Hematopoietic multipotent progenitor cell treated with erythropoietin and hydrocortisone succinate and interleukin-3 and kit ligand, for 8 days (in vitro differentiated cells): Measurements from ENCODE around the gene DNAJC1.
"Not testable (repeated sequence)": the region's sequence is repeated elsewhere in the genome, so short reads cannot be mapped to it uniquely, and the experiment has no call there.

ENCODE experiments used
- DNase-seq: peaks from one replicate; pipeline ENCODE4 v3.0.0-alpha.2; 2015

The DNAJC1 gene

GRCh38 chr10:22003177-22003963 is at the start of gene DNAJC1:
DNAJC1 (minus strand) TSS chr10:22003730; CDS start chr10:22003434, 296 bp downstream.
- DNase-seq: peak; percentile 97

DNA sequence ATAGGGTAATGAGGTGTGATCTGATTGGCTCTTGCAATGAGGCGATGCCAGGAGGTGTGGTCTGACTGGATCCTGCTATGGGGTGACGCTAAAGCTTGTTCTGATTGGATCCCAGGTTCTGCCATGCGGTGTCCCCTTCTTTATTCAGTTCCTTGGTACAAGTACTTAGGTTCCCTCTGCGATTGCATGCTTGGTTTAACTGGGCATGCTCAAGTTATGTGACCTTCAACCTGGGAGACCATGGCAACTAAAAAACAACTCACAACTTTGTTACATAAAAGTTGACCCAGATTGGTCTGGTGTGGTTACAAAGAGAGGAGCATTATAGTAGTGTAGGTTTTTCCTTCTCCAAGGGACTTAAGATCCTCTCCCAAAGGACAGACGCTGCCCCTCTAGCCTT is 49.5 kb upstream of the DNAJC1 start:
- DNase-seq: no peak

DNA sequence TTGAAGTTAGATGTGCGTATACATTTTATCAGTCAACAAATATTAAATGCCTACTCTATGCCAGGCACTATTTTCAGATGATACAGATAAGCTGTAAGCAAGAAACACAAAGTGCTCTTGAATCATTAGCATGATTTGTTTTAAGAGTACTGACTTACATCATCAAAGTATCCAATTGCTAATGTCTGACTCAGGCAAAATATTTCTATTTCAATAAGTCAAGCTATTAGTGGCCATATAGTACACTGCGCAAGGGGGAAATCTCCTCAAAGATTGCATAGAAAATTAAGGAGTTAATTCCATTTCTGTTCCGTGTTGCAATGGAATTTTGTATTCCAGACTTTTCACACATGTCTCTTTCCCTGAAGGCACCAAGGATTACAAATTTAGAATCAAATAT is 46.1 kb upstream of the DNAJC1 start:
- DNase-seq: no peak

DNA sequence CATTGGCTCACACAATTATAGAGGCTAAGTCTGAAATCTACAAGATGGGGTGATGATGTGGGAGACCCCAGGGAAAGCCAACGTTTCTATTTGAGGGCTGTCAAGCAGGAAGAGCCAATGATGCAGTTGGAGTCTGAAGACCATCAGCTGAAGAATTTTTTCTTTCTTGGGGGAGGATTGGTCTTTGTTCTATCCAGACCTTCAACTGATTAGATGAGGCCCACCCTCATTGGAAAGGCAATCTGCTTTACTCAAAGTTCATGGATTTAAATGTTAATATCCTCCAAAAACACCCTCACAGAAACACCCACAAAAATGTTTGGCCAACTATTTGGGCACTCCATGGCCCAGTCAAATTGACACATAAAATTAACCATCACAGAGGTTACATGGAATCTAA is 44.3 kb upstream of the DNAJC1 start:
- DNase-seq: no peak

GRCh38 chr10:22043327-22043633 is 39.8 kb upstream of the DNAJC1 start:
- DNase-seq: no peak

GRCh38 chr10:22042557-22043326 is 39.2 kb upstream of the DNAJC1 start:
- DNase-seq: peak; percentile 29

- DNase-seq: no peak
Observed at GRCh38 chr10:22034333-22034732, 30.8 kb upstream of the DNAJC1 start.

DNA sequence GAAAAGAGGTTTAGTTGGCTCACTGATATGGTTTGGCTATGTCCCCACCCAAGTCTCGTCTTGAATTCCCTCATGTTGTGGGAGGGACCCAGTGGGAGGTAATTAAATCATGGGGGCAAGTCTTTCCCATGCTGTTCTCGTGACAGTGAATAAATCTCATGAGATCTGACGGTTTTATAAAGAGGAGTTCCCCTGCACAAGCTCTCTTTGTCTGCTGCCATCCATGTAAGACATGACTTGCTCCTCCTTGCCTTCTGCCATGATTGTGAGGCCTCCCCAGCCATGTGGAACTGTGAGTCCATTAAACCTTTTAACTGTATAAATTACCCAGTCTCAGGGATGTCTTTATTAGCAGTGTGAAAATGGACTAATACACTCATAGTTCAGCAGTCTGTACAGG is 28.7 kb upstream of the DNAJC1 start:
- DNase-seq: not testable (repeated sequence)

- DNase-seq: no peak
Observed at GRCh38 chr10:22030421-22030820, 26.9 kb upstream of the DNAJC1 start.

GRCh38 chr10:22029445-22030236 is 26.1 kb upstream of the DNAJC1 start:
- peak; percentile 54 for DNase-seq

- no peak for DNase-seq
Observed at GRCh38 chr10:22027364-22028238, 24.1 kb upstream of the DNAJC1 start.

- DNase-seq: no peak
Observed at GRCh38 chr10:22026287-22026686, 22.8 kb upstream of the DNAJC1 start.

DNA sequence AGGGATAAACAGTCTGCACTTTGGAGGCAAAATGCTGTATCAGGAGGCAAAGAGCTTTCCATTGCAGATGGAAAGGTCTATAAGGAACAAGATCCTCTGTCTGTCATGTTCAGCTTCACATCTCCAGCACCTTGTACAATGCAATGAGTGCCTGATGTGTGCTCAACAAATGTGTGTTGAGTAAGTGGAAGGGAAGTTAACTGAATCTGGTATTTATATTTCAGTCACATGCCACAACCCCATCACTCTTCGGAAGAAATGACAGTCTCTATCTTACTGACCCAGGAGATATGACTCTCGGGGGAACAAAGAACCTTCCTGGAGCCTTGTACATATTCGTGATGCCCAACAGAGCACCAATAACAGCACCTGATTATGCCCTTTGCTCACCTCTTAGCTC is 20.0 kb upstream of the DNAJC1 start:
- no peak for DNase-seq

- peak; percentile 25 for DNase-seq
Observed at GRCh38 chr10:22022257-22023032, 18.9 kb upstream of the DNAJC1 start.

DNA sequence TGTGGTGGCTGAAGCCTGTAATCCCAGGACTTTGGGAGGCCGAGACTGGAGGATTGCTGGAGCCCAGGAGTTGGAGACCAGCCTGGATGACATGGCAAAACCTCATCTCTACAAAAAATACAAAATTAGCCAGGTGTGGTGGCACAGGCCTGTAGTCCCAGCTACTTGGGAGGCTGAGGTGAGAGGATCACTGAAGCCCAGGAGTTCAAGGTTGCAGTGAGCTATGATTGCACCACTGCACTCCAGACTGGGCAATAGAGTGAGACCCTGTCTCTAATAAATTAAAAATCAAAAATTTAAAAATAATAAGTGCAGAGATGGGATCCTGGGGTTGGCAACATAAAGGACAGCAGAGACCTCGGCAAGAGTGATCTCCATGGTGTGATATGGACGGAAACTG is 17.6 kb upstream of the DNAJC1 start:
- not testable (repeated sequence) for DNase-seq

DNA sequence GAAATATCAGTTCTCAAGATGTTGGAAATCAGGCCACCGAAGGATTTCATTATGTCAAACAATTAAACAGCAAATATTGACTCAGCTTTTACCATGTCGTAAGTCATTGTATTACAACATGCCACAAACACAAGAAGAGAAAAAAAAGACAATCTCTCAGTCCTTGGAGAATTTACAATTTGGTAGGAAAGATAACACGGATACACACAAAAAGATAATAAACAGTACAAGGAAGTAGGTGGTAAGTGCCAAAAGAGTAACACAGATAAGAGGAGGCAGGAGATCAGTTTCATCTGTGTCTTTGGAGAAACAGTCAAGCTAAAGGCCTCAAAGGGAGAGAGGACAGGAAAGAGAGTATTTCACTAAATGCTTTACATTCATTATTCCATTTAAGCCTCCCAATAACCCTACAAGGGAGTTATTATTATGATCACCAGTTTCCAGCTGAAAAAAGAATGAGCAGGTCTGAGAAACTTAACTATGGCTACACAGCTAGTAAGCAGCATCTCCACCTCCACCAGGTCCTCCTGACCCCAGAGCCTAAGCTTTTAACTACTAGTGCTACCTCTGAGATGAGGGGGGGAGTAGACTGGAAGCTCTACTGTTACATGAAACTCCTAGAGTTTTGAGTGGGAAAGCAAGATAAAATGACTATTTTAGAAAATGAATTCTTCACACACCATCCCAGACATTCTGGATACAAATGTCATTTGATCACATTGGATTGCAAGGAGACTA is 13.9 kb upstream of the DNAJC1 start:
- DNase-seq: peak; percentile 73

DNA sequence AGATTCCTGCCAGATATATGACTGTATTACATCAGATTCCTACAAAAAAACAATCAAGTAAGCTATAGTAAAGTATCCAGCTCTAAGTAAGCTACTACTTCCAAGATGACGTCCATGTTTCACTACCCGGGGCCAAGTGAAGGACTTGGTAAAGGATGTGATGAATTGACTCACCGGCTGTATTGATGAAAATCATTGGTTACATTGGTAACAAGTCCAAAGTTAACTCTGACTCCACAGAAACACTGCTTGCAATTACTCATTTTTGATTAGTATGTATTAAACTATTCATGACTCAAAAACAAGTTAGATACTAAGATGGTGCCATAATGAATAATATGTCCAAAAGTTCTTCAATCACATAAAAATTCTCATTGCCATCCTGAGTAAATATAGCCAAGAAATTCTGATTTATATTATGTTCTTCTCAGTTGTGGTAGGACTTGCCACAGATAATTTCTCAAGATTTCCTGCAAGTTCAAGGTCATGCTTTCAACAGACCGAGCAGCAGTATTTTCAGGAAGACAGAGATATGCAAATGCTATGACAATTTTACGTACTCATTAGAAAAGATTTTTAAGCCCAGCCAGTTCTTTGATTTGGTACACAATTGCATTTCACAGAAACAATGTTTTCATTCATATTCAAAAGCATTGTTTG is 12.6 kb upstream of the DNAJC1 start:
- no peak for DNase-seq

DNA sequence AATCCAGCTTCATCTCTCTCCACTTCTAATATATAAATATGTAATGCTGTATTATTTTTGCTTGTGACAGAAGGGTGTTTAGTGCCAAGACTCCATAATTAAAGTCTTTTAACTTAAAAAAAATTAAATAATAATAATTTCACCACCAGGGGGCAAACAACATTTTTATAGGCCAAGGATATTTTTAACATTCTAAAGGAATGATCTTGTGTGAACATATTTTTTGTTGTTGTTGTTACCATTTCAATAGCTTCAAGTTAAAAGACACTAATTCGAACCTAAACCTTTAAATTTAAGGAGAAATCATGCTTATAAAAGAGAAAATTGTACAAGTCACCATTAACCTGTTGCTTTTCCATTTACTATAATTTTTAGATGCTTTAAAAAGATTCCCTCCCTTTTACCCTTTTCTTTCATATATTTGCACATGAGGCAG is 7.5 kb upstream of the DNAJC1 start:
- DNase-seq: peak; percentile 62

GRCh38 chr10:22010539-22010938 is 7.0 kb upstream of the DNAJC1 start:
- no peak for DNase-seq

DNA sequence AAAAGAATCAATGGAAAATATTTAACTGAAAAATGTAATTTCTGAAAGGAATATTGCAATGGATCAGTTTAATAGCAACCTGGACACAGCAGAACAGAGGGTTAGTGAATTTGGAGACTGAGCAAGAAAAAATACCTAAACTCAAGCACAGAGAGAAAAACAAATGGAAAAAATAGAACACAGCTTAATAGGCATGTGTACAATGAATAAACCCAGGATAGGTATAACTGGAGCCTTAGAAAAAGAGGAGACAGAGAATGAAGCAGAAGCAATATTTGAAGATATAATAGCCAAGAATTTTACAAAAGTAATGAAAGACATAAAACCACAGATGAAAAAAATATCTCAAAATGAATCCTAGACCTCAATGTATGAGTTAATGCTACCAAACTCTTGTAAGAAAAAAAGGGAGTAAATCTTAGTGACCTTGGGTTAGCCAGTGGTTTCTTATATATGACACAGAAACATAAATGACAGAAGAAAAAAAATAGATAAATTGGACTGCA is 2.9 kb upstream of the DNAJC1 start:
- DNase-seq: no peak
